GM12872 (cell line): ENCODE results near the gene BRD7.

ENCODE experiments used
- CTCF ChIP-seq: IDR thresholded peaks from 3 replicates; pipeline ENCODE4 v1.5.1; 2011; ENCODE audit warnings: low read depth, mild to moderate bottlenecking, low read length, moderate library complexity; ENCODE audit not compliant: insufficient read depth

The BRD7 gene

GRCh38 chr16:50286681-50287080 lies 82.1 kb downstream of the BRD7 start:
- no peak for TF ChIP-seq CTCF

- no peak for TF ChIP-seq CTCF
Observed at GRCh38 chr16:50285406-50286003, 83.3 kb downstream of the BRD7 start.

GRCh38 chr16:50284131-50284911 lies 84.5 kb downstream of the BRD7 start:
- TF ChIP-seq CTCF = no peak

GRCh38 chr16:50282955-50283631 lies 85.7 kb downstream of the BRD7 start:
- no peak for TF ChIP-seq CTCF

- TF ChIP-seq CTCF = no peak
Observed at GRCh38 chr16:50282010-50282538, 86.7 kb downstream of the BRD7 start.

- TF ChIP-seq CTCF = no peak
Observed at GRCh38 chr16:50281391-50282009, 87.3 kb downstream of the BRD7 start.

GRCh38 chr16:50280932-50281331 lies 87.9 kb downstream of the BRD7 start:
- TF ChIP-seq CTCF = no peak
